ENCODE data around the gene SH3PXD2A.

SH3PXD2A gene

GRCh38 chr10:103852189-103852711 lies 3.1 kb downstream of the SH3PXD2A start:
- Histone ChIP-seq H3K9ac (no peak overlapping the region), H3K4me3 (ENCODE audit: low read depth, low read length) (no peak overlapping the region)

GRCh38 chr10:103851261-103851660 lies 4.1 kb downstream of the SH3PXD2A start:
- Histone ChIP-seq H3K27me3 (ENCODE audit: control insufficient read depth, insufficient read depth, low read length) (no peaks in the 10 kb centered on the region), H3K4me1 (no peaks in the 10 kb centered on the region), H3K36me3 (ENCODE audit: control insufficient read depth, insufficient read depth, low read length) (no peaks in the 10 kb centered on the region), H2AFZ (no peak overlapping the region), H3K4me2 (ENCODE audit: low read length) (no peak overlapping the region), H3K79me2 (no peaks in the 10 kb centered on the region), H3K27ac (no peak overlapping the region), H3K9me3 (ENCODE audit: control insufficient read depth, low read length) (no peaks in the 10 kb centered on the region), H3K9ac (no peak overlapping the region), H3K4me3 (ENCODE audit: low read depth, low read length) (no peak overlapping the region)
- no peak for TF ChIP-seq CTCF (IDR thresholded peaks at IDR 0.05)

More at GRCh38 chr10:103852189-103852711, 3.1 kb downstream of the SH3PXD2A start:
- H3K4me1 ChIP-seq, result no peaks in the 10 kb centered on the region
- H3K27me3 ChIP-seq (ENCODE audit: control insufficient read depth, insufficient read depth, low read length), result no peaks in the 10 kb centered on the region
- H3K36me3 ChIP-seq (ENCODE audit: control insufficient read depth, insufficient read depth, low read length), result no peaks in the 10 kb centered on the region
- TF ChIP-seq CTCF (IDR thresholded peaks at IDR 0.05), result no peak
- H3K4me2 ChIP-seq (ENCODE audit: low read length), result no peak overlapping the region
- H3K9me3 ChIP-seq (ENCODE audit: control insufficient read depth, low read length), result no peaks in the 10 kb centered on the region
- H3K27ac ChIP-seq, result no peak overlapping the region
- no peaks in the 10 kb centered on the region for H3K79me2 ChIP-seq
- H2AFZ ChIP-seq, result no peak overlapping the region

GRCh38 chr10:103850572-103850895 lies 4.8 kb downstream of the SH3PXD2A start:
- TF ChIP-seq CTCF (IDR thresholded peaks at IDR 0.05), result no peak
- no peaks in the 10 kb centered on the region for H3K36me3 ChIP-seq (ENCODE audit: control insufficient read depth, insufficient read depth, low read length)
- no peaks in the 10 kb centered on the region for H3K27me3 ChIP-seq (ENCODE audit: control insufficient read depth, insufficient read depth, low read length)
- no peaks in the 10 kb centered on the region for H3K79me2 ChIP-seq
- no peak overlapping the region for H3K9ac ChIP-seq
- no peaks in the 10 kb centered on the region for H3K4me1 ChIP-seq
- no peaks in the 10 kb centered on the region for H3K9me3 ChIP-seq (ENCODE audit: control insufficient read depth, low read length)
- H2AFZ ChIP-seq, result no peak overlapping the region
- no peak overlapping the region for H3K4me3 ChIP-seq (ENCODE audit: low read depth, low read length)
- H3K4me2 ChIP-seq (ENCODE audit: low read length), result no peak overlapping the region
- no peak overlapping the region for H3K27ac ChIP-seq

- Histone ChIP-seq H3K4me2 (ENCODE audit: low read length) (no peak overlapping the region), H3K27ac (no peak overlapping the region), H3K4me1 (no peaks in the 10 kb centered on the region), H3K27me3 (ENCODE audit: control insufficient read depth, insufficient read depth, low read length) (no peaks in the 10 kb centered on the region), H3K9ac (no peak overlapping the region), H3K79me2 (no peaks in the 10 kb centered on the region), H2AFZ (no peak overlapping the region), H3K9me3 (ENCODE audit: control insufficient read depth, low read length) (no peaks in the 10 kb centered on the region), H3K36me3 (ENCODE audit: control insufficient read depth, insufficient read depth, low read length) (no peaks in the 10 kb centered on the region), H3K4me3 (ENCODE audit: low read depth, low read length) (no peak overlapping the region)
- TF ChIP-seq CTCF (IDR thresholded peaks at IDR 0.05), result no peak
These were observed 5.3 kb downstream of the SH3PXD2A start for GRCh38 chr10:103849880-103850571.

All from parathyroid adenoma (tissue), 2 donors.